Smooth muscle cell of trachea (primary cell): ENCODE measurements around the gene SYNGR3. TPM values are rescaled to one million over a fixed set of nuclear protein-coding genes. Genes with fewer than 3 reads are reported as not detected.

Experiments used
- total RNA-seq: library from RNA; depleted of rRNA; stranded (reverse); fragments of >200 nt; gene quantifications from 2 replicates; pipeline ENCODE4 v1.2.1, GENCODE V29; 2014

SYNGR3 gene, protein sequence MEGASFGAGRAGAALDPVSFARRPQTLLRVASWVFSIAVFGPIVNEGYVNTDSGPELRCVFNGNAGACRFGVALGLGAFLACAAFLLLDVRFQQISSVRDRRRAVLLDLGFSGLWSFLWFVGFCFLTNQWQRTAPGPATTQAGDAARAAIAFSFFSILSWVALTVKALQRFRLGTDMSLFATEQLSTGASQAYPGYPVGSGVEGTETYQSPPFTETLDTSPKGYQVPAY
- total RNA-seq, result 4.8 and 9.4 TPM in 2 replicates

DNA sequence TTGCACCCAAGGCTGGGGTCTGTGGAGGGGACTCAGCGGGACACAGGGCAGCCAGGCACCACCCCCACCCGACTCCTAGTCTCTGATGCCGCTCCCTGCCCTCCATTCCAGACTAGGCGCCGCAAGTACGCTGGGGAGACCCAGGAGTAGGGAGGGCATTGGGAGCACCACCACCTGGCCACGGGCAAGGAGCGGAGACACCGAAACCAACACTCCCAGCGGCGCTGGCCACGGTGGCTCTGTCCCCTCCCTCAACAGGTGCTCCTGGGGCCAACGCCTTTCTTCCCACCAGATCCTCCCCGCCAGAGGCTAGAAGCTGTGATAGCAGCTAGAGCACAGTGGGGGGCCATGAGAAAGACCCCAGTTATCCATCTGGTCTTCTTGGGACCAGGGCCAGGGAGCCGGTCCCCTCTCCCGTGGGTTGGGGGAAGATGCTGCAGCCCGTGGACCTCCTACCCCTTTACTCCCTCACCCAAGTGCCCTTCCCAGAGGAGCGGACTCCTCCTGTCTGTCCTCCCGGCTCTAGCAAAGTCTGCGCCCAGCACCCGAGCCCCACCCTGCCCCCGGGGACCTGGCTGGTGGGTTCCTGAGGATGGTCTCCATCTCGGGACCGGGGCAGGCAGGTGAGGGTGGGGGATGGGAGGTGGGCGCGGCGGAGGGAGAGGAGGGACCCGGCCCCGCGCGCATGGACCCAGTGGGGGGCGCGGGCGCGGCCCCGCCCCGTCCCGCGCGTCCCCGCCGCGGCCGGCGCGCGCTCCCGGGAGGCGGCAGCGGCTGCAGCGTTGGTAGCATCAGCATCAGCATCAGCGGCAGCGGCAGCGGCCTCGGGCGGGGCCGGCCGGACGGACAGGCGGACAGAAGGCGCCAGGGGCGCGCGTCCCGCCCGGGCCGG, at the start of gene SYNGR3:
TSS of gene SYNGR3 (plus strand) at position 762 of the 892 bp plus-strand sequence. CDS start 133 bp downstream, outside the sequence.

DNA sequence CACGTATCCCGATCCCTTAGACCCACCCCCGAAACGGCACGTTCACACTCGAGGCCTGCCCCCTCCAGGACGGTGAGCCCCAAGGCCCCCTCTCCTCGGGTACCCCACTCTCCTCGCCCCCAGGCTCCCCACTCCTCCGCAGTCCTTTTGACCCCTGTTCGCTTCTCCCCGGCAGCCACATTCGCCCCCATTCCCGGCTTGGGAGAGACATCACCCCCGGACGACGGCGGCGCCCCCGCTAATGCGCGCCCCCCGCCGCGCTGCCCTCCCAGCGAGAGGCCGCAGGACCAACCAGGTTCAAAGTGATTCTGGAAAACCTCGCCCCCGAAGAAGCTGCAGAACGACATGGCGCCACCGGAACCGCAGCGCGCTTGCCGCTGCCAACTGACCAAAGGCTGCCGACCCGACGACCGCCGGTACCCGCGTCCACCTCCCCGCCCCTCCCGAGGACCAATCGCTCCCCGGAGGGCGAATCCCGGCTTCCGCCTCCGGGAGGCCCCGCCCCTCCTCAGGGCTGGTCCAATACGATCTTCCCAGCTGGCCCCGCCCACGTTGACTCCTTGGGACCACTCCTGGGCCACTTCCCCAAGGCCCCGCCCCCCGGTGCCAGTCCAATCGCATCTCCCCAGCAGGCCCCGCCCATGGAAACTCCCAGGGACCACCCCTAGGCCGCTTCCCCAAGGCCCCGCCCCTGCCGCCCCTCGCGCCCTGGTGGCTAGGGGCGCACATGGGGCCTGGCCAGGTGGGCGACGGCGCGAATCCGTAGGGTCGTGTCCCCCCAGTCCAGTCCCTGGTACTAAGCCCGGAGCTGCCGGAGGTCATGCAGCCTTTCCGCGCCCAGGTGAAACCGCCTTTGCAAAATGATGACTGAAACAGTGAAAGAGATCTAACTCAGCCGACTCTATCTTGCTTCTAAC, 46.7 kb upstream of the SYNGR3 start, which contains the start of gene MSRB1:
TSS of gene MSRB1 (minus strand) at position 390 of the 917 bp plus-strand sequence. CDS start at position 347, 43 bp downstream.

DNA sequence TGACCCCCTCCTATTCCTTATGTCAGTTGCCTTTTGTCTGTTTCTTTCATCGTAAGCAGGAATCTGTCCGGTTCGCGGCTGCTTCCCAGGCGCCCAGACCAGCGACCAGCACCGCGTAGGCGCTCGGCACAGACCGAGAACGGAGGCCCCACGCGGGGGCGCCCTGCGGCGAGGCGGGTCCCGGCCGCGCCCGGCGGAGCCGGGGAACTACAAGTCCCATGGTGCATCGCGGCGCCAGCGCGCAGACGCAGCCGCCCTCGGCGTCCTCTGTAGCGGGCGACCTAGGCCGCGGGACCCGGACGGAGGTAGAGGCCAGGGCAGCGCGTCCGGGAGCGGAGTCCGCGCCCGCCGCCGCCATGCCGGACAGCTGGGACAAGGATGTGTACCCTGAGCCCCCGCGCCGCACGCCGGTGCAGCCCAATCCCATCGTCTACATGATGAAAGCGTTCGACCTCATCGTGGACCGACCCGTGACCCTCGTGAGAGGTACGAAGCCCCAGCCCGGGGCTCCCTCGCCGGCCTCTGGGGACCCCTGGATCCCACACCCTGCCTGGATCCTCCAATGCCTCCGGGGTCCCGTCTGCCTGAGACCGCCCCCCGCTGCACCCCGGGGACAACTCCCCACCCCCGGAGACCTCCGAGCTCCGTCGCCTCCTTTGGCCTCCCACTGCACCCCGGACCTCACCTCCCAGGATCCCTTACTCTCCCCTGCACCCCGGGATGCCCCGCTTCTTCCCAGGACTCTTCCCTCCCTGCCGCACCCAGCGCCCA, 30.3 kb upstream of the SYNGR3 start, which contains the start of gene NDUFB10:
TSS of gene NDUFB10 (plus strand) at position 270 of the 771 bp plus-strand sequence. CDS start at position 357, 87 bp downstream.

DNA sequence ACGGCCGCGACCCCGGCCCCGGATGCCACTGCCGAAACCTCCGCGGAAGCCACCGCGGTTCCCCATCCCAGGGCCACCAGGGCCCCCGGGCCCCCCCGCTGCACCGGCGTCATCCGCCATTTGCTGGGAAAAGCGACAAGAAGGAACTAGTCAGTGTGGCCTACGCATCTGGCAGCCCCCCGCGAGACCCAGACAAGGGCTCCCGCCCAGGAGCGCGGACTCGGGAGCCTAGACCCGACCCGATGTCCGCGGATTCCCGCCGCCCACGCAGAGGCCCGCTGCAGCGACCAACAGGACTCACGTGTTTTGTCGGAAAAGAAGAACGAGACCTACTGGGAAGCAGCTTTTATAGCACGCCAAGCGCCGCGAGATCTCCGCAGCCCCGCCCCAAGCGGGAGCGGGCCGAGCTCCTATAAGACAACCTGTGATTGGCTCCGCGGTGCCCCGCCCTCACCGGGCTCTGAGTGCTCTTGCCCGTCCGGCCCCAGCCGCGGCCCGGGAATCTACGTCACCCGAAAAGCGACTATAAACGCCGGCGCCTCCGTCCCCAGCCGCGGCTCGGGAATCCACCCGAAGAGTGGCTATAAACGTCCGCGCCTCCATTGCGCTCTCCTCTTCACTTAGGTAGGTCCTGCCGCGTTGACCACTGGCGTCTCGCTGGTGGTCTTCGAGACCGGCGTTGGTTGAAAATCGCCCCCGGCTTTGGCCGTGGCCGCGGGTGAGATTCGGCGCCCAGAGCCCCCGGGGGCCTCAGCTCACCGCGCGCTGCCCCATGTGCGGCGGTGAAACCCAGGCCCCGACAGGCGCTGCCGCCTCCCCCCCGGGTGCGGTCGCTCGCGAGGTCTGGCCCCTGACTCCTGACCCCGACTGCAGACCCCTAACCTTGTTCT, 25.0 kb upstream of the SYNGR3 start, which contains the start of gene RPS2:
TSS of gene RPS2 (minus strand) at position 321 of the 890 bp plus-strand sequence. CDS start at position 120, 201 bp downstream.

DNA sequence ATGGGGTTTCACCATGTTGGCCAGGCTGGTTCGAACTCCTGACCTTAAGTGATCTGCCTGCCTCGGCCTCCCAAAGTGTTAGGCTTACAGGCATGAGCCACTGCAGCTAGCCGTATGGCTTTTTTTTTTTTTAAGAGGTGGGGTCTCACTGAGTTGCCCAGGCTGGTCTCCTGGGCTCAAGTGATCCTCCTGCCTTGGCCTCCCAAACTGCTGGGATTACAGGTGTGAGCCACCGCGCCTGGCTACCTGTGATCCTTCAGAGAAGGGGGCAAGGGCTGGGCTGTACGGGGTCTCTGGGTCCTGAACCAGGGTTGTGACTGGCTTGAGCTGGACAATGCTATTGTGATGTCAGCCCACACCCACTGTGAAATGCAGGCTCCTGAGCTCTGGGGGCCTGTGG, 23.3 kb upstream of the SYNGR3 start, which contains the start of gene RNF151:
TSS of gene RNF151 (plus strand) at position 397 of the 400 bp plus-strand sequence. CDS start 26 bp downstream, outside the sequence.

DNA sequence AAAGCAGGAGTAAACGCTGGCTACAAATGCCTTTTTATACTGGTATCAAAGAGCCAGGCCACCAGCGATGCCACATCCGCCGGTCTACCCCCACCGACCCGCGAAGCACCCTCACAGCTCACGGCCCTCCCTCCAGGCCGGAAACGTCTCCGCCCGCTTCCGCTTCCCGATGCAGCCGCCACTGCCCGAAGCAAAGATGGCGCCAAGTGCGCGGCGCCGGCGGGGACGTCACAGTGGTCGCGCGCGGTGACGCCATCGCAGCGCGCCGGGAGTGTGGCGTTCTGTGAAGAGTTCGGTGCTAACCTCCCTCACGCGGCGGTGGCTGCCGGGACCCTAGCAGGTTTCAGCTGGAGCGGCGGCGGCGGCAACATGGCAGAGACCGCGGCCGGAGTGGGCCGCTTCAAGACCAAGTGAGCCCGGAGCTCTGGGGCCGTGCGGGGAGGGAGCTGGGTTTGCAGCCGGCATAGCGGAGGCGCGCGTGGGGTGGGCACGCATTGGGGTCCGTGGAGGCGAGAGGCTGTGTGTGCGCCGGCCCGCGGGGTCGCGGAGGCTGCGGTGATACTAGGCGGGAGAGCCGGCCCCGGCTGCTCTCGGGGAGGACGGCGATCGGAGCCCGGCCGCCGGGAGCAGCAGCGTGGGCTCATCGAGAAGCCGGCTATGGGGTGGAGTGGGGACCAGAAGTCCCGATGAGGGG, 17.8 kb upstream of the SYNGR3 start, which contains the start of gene TBL3:
TSS of gene TBL3 (plus strand) at position 258 of the 694 bp plus-strand sequence. CDS start at position 370, 112 bp downstream.

DNA sequence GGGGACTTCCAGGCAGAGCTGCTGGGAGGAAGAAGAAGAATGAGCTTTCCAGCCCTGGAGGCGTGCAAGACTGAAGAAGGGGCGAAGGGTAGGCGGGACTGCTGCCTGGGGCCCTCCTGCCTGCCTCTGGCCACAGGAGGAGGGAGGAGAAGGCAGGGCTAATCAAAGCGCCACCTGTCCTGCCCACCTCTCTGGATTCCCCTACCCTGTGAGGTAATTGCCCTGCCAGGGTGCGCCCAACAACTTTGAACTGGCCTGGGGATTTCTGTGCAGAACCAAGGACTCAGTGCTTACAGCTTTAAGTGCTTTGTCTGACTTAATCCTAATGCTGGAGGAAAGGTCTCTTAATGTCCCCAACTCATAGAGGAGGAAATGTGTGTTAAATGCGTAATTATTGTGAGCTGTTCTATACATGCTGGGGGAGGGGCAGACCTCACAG, 8.4 kb upstream of the SYNGR3 start, which contains the start of gene NOXO1:
TSS of gene NOXO1 (minus strand) at position 72 of the 439 bp plus-strand sequence. CDS start 290 bp downstream, outside the sequence.

DNA sequence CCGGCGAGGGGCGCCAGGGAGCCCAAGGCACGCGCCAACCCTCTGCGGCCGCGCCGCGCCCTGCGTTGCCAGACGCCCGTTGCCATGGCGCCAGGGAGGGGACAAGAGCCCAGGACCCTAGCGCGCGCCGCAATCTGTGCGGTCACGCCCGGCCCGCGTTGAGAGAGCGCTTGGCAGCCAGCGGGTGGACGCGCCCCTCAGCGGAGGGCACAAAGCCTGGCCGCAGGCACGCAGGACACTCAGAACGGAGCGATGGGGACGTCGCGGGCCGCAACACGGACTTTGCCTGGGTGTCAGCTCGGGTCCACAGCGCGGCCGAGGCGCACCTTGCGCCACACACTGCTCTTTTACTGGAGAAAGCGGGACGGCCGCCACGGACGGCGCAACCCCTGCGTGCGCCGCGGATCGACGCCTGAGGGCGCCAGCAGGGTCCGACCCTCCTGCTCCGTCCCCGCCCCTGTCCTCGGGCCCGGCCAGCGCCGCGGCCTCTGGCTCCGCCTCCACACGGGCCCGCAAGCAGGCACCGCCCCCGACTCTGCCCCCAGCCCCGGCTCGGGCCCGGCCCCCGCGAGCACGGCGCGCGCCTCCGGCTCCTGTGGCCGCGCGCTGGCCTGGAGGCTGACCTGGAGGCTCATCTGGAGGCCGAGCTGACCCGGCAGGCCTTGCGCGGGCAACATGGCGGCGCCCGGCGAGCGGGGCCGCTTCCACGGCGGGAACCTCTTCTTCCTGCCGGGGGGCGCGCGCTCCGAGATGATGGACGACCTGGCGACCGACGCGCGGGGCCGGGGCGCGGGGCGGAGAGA, 6.0 kb upstream of the SYNGR3 start, which contains the start of gene GFER:
TSS of gene GFER (plus strand) at position 650 of the 803 bp plus-strand sequence. CDS start at position 676, 26 bp downstream.

DNA sequence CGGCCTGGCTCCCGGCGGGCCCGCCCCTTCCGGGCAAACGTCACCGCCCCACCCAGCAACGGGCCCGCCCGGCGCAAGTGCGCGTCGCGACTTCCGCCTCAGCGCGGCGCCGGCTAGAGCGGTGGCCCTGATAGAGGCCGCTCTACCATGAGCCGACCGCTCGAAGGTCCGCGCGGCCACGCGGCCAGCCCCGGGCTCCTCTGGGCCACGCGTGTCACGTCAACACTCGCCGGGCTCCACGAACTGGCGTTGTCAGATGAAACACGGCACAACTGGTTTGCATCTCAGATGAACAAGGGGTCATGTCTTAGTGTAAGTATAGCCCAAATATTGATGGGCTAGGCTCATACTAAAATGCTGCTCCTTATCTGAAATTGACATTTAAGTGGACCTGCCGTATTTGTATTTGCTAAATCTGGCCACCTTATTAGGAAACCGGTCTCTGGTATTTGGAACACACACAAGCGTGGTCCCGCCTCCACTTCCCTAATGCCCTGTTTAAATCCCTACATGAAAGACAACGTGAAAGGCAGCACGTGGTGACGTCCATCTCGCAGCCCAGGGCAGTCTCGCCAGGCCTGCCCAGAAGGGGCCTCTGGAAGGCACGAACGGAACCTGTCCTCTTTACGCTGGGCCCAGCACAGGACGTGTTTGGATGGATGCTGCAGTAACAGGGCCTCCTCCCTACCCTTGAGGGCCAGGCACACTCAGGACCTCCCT, 20.2 kb downstream of the SYNGR3 start, which contains the start of gene ZNF598:
TSS of gene ZNF598 (minus strand) at position 31 of the 720 bp plus-strand sequence.

DNA sequence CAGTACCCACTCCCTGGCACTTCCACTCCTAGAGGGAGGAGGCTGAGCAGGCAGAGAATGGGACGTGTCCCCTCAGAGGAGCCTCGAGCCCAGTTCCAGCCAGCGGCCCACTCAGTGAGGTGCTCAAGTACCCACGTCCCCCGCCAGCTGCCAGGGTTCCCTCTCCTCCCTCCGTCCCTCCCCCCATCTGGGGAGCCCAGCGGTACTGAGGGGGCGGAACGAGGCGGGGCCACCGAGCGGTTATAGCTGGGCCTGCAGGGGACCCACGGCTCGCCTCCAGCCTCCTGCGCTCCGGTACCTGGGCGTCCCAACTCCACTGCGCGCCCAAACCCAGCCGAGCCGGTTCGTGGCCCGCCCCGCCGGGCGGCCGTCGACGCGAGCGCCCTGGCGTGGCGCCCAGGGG, 29.7 kb downstream of the SYNGR3 start, which contains the start of gene NPW:
TSS of gene NPW (plus strand) at position 268 of the 403 bp plus-strand sequence.

DNA sequence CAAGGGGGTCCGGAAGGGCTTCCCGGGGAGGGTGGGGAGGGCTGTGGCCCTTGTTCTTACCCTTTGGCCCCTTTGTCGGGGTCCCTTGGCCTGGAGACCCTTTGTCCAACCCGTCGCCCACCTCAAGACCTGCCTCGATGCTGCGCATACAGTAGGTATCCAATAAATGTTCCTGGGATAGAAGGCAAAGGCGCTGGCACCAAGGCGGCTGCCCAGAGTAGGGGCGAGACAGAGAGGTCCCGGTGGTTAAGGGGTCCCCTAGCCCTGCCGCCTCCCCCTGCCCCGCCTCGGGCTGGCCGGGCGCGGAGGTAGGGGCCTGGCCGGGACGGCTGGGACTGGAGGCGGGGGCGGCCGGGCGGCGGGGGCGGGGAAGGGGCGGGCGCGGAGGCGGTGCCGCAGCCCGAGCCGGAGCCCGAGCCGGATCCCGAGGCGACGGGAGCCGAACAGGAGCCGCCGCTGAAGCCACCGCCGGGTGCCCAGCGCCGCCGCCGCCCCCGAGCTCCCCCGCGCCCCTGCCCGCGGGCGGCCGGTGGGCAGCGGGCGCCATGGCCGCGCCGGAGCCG, 36.8 kb downstream of the SYNGR3 start, which contains the start of gene NHERF2:
TSS of gene NHERF2 (plus strand) at position 442 of the 563 bp plus-strand sequence. CDS start at position 546, 104 bp downstream.

Other genes with a start within 250 kb of the SYNGR3 start
- gene NME3, start 218.4 kb upstream of the SYNGR3 start, total RNA-seq, result 47.7 and 66.5 TPM in 2 replicates
- 13.5 and 18.0 TPM in 2 replicates for gene EME2, start 217.2 kb upstream of the SYNGR3 start, total RNA-seq
- gene MRPS34, start 216.8 kb upstream of the SYNGR3 start, total RNA-seq, result 73.8 and 84.8 TPM in 2 replicates
- gene SPSB3, start 207.4 kb upstream of the SYNGR3 start, total RNA-seq, result 31.3 and 42.3 TPM in 2 replicates
- gene NUBP2, start 207.0 kb upstream of the SYNGR3 start, total RNA-seq, result 70.0 and 90.2 TPM in 2 replicates
- under 0.01 and 0.15 TPM in 2 replicates for gene IGFALS, start 196.3 kb upstream of the SYNGR3 start, total RNA-seq
- 25.9 and 33.9 TPM in 2 replicates for gene HAGH, start 163.1 kb upstream of the SYNGR3 start, total RNA-seq
- 82.9 and 96.4 TPM in 2 replicates for gene FAHD1, start 162.8 kb upstream of the SYNGR3 start, total RNA-seq
- gene MEIOB, start 117.8 kb upstream of the SYNGR3 start, total RNA-seq, result 0.15 and 0.33 TPM in 2 replicates
- not detected in 2 replicates for gene HS3ST6, start 71.6 kb upstream of the SYNGR3 start, total RNA-seq
- 6.1 TPM in 2 replicates for gene MSRB1, start 46.8 kb upstream of the SYNGR3 start, total RNA-seq
- gene RPL3L, start 35.3 kb upstream of the SYNGR3 start, total RNA-seq, result not detected in 2 replicates
- gene NDUFB10, start 30.4 kb upstream of the SYNGR3 start, total RNA-seq, result 139 and 192 TPM in 2 replicates
- gene RPS2, start 25.1 kb upstream of the SYNGR3 start, total RNA-seq, result 1,747 and 2,610 TPM in 2 replicates
- gene RNF151, start 23.1 kb upstream of the SYNGR3 start, total RNA-seq, result not detected in 2 replicates
- gene TBL3, start 17.9 kb upstream of the SYNGR3 start, total RNA-seq, result 40.2 and 56.6 TPM in 2 replicates
- 0.15 TPM in 1 of 2 replicates, not detected in the other for gene NOXO1, start 8.5 kb upstream of the SYNGR3 start, total RNA-seq
- 14.7 and 17.7 TPM in 2 replicates for gene GFER, start 5.8 kb upstream of the SYNGR3 start, total RNA-seq
- 27.3 and 27.5 TPM in 2 replicates for gene ZNF598, start 19.9 kb downstream of the SYNGR3 start, total RNA-seq
- gene NPW, start 29.8 kb downstream of the SYNGR3 start, total RNA-seq, result 0.29 and 2.5 TPM in 2 replicates
- 30.5 and 60.4 TPM in 2 replicates for gene NHERF2, start 36.9 kb downstream of the SYNGR3 start, total RNA-seq
- gene NTHL1, start 57.9 kb downstream of the SYNGR3 start, total RNA-seq, result 26.6 and 27.8 TPM in 2 replicates
- 70.5 and 85.2 TPM in 2 replicates for gene TSC2, start 58.0 kb downstream of the SYNGR3 start, total RNA-seq
- gene PKD1, start 145.9 kb downstream of the SYNGR3 start, total RNA-seq, result 184 and 227 TPM in 2 replicates
- 1.2 and 2.9 TPM in 2 replicates for gene RAB26, start 158.7 kb downstream of the SYNGR3 start, total RNA-seq
- 59.2 and 92.1 TPM in 2 replicates for gene TRAF7, start 165.8 kb downstream of the SYNGR3 start, total RNA-seq
- gene CASKIN1, start 206.6 kb downstream of the SYNGR3 start, total RNA-seq, result under 0.01 and 2.0 TPM in 2 replicates
- 30.8 and 33.6 TPM in 2 replicates for gene MLST8, start 215.5 kb downstream of the SYNGR3 start, total RNA-seq
- 0.58 and 0.99 TPM in 2 replicates for gene BRICD5, start 220.9 kb downstream of the SYNGR3 start, total RNA-seq
- gene PGP, start 224.9 kb downstream of the SYNGR3 start, total RNA-seq, result 7.4 and 10.6 TPM in 2 replicates
- gene E4F1, start 233.6 kb downstream of the SYNGR3 start, total RNA-seq, result 24.4 and 39.2 TPM in 2 replicates
- 0.15 and 1.5 TPM in 2 replicates for gene DNASE1L2, start 246.5 kb downstream of the SYNGR3 start, total RNA-seq